Upper lobe of right lung (tissue), 1 donor: ENCODE measurements around the gene SYCE1L. TPM values are rescaled to one million over a fixed set of nuclear protein-coding genes. Genes with fewer than 3 reads are reported as not detected.
"Not testable (repeated sequence)": the region's sequence is repeated elsewhere in the genome, so short reads cannot be mapped to it uniquely, and the experiment has no call there.

Source experiments
- ATAC-seq: fragments of 200-7000 bp; cut with Tn5 transposase; one replicate; pipeline ENCODE4 v1.9.1; 2020; ENCODE audit warnings: mild to moderate bottlenecking, moderate library complexity
- DNase-seq: peaks from one replicate; pipeline ENCODE4 v3.0.0-alpha.2; 2020
- H3K27ac ChIP-seq: fragments of 200-600 bp; one replicate; pipeline ENCODE4 v1.8.0; 2022
- H3K27me3 ChIP-seq: fragments of 200-600 bp; one replicate; pipeline ENCODE4 v1.8.0; 2022; ENCODE audit warnings: mild to moderate bottlenecking
- H3K36me3 ChIP-seq: fragments of 200-600 bp; one replicate; pipeline ENCODE4 v1.8.0; 2022
- H3K4me1 ChIP-seq: fragments of 200-600 bp; one replicate; pipeline ENCODE4 v1.8.0; 2022
- H3K4me3 ChIP-seq: fragments of 200-600 bp; one replicate; pipeline ENCODE4 v1.8.0; 2022; ENCODE audit warnings: mild to moderate bottlenecking
- H3K9me3 ChIP-seq: fragments of 200-600 bp; one replicate; pipeline ENCODE4 v1.8.0; 2022
- CTCF ChIP-seq: fragments of 200-600 bp; IDR thresholded peaks from one replicate; pipeline ENCODE4 v1.8.0; 2022; ENCODE audit warnings: antibody characterized with exemption
- intact Hi-C: fragments of 100-400 bp; cut with DNase I; formaldehyde crosslinking; loops from one replicate; pipeline ENCODE4 v1.11.0; 2022
- long read RNA-seq: library from polyadenylated mRNA; unstranded; transcript quantifications from one replicate; pipeline ENCODE4 v2.0.0, GENCODE V29; 2021
- total RNA-seq: library from RNA; stranded (reverse); fragmentation: NEBNext Ultra II Directional; extraction: Animal tissue kit (Norgen Biotek cat#: 25700); gene quantifications from one replicate; pipeline ENCODE4 v1.2.1, GENCODE V29; 2021
- donor health status: DM: no; HTN: yes; CAD: no; lungs with severe emphysema.

Gene SYCE1L
- 6.2 TPM for total RNA-seq
- long read RNA-seq, partial matches to known transcripts: 0 of 6 reads
- long read RNA-seq, other reads (novel, unspliced or antisense): 6 of 6 reads

GRCh38 chr16:77199211-77199610 is at the start of gene SYCE1L:
SYCE1L (plus strand) TSS chr16:77199408; CDS start chr16:77199452, 44 bp downstream.
- Histone ChIP-seq H3K36me3 (peaks cover 60% of the 10 kb centered on the region), H3K4me1 (no peaks in the 10 kb centered on the region), H3K27me3 (no peaks in the 10 kb centered on the region), H3K4me3 (no peak within 1 kb of the TSS), H3K9me3 (no peaks in the 10 kb centered on the region), H3K27ac (no peak within 1 kb of the TSS)
- DNase-seq (no peak), ATAC-seq (no peak)
- intact Hi-C loops: no loop called here
- no peak for TF ChIP-seq CTCF

GRCh38 chr16:77157346-77158058 is 41.7 kb upstream of the SYCE1L start:
- no peak for DNase-seq
- Histone ChIP-seq H3K27ac (no peak overlapping the region), H3K36me3 (no peaks in the 10 kb centered on the region), H3K4me1 (no peaks in the 10 kb centered on the region), H3K27me3 (no peaks in the 10 kb centered on the region), H3K9me3 (no peaks in the 10 kb centered on the region), H3K4me3 (no peak overlapping the region)
- TF ChIP-seq CTCF: no peak
- intact Hi-C loops: no loop called here
- no peak for ATAC-seq

GRCh38 chr16:77158293-77158692 is 40.9 kb upstream of the SYCE1L start:
- no peak overlapping the region for H3K4me3 ChIP-seq
- intact Hi-C loops: no loop called here
- no peaks in the 10 kb centered on the region for H3K27me3 ChIP-seq
- DNase-seq (no peak), ATAC-seq (no peak)
- no peaks in the 10 kb centered on the region for H3K36me3 ChIP-seq
- TF ChIP-seq CTCF: no peak
- H3K27ac ChIP-seq: no peak overlapping the region
- H3K4me1 ChIP-seq: no peaks in the 10 kb centered on the region
- H3K9me3 ChIP-seq: no peaks in the 10 kb centered on the region

- Histone ChIP-seq H3K27ac (no peak overlapping the region), H3K4me1 (no peaks in the 10 kb centered on the region), H3K9me3 (no peaks in the 10 kb centered on the region), H3K27me3 (no peaks in the 10 kb centered on the region), H3K36me3 (no peaks in the 10 kb centered on the region), H3K4me3 (no peak overlapping the region)
- no peak for TF ChIP-seq CTCF
- DNase-seq (no peak), ATAC-seq (no peak)
- intact Hi-C loops: no loop called here
Observed at GRCh38 chr16:77165006-77165405, 34.2 kb upstream of the SYCE1L start.

- H3K36me3 ChIP-seq, intact Hi-C loops, H3K27me3 ChIP-seq, H3K27ac ChIP-seq, ATAC-seq, H3K9me3 ChIP-seq, H3K4me3 ChIP-seq, H3K4me1 ChIP-seq, DNase-seq: not testable (repeated sequence)
Observed at GRCh38 chr16:77165536-77166236, 33.5 kb upstream of the SYCE1L start.

- H3K27ac ChIP-seq: no peak overlapping the region
- TF ChIP-seq CTCF: no peak
- intact Hi-C loops: no loop called here
Observed at GRCh38 chr16:77166726-77167125, 32.5 kb upstream of the SYCE1L start.

More at GRCh38 chr16:77166726-77167125, 32.5 kb upstream of the SYCE1L start:
- Histone ChIP-seq H3K9me3 (no peaks in the 10 kb centered on the region), H3K36me3 (no peaks in the 10 kb centered on the region), H3K4me3 (no peak overlapping the region), H3K4me1 (no peaks in the 10 kb centered on the region), H3K27me3 (no peaks in the 10 kb centered on the region)
- no peak for DNase-seq
- no peak for ATAC-seq
